DND-41 (cell line): ENCODE results near the gene IGLL5.

Source experiments
- ATAC-seq: fragments of 200-7000 bp; cut with Tn5 transposase; 3 replicates; pipeline ENCODE4 v1.9.1; 2021; ENCODE audit warnings: low read depth; ENCODE audit not compliant: insufficient read depth
- DNase-seq: peaks from one replicate; pipeline ENCODE4 v3.0.0-alpha.2; 2020
- H2AFZ ChIP-seq: 2 replicates; pipeline ENCODE4 v1.6.0; 2012; ENCODE audit warnings: low read depth, low read length
- H3K27ac ChIP-seq: 2 replicates; pipeline ENCODE4 v1.5.1; 2012; ENCODE audit warnings: low read length, inconsistent platforms
- H3K27me3 ChIP-seq: fragments of 200-600 bp; sonication (generic); 2 replicates; pipeline ENCODE4 v1.6.0; 2012; ENCODE audit warnings: low read length, mild to moderate bottlenecking, inconsistent platforms; ENCODE audit not compliant: insufficient read depth, poor library complexity
- H3K36me3 ChIP-seq: 2 replicates; pipeline ENCODE4 v1.5.1; 2012; ENCODE audit warnings: low read length, inconsistent platforms; ENCODE audit not compliant: insufficient read depth
- H3K4me1 ChIP-seq: 2 replicates; pipeline ENCODE4 v1.5.1; 2012; ENCODE audit warnings: mild to moderate bottlenecking, low read length; ENCODE audit not compliant: insufficient read depth
- H3K4me2 ChIP-seq: 2 replicates; pipeline ENCODE4 v1.6.0; 2012; ENCODE audit warnings: mild to moderate bottlenecking, moderate library complexity, low read length, inconsistent platforms; ENCODE audit not compliant: insufficient read depth
- H3K4me3 ChIP-seq, 2 experiments: fragments of 200-600 bp in 1 of 2; shearing (Covaris generic) in 1 of 2; 2 replicates each; pipeline ENCODE4 v1.5.1; 2012 to 2016; ENCODE audit warnings: inconsistent platforms in 2 of 2, low read length in 2 of 2, mild to moderate bottlenecking in 2 of 2, low read depth in 1 of 2, moderate library complexity in 1 of 2
- H3K79me2 ChIP-seq: 2 replicates; pipeline ENCODE4 v1.6.0; 2012; ENCODE audit warnings: low read length, inconsistent platforms; ENCODE audit not compliant: insufficient read depth
- H3K9ac ChIP-seq: 2 replicates; pipeline ENCODE4 v1.6.0; 2012; ENCODE audit warnings: low read depth, mild to moderate bottlenecking, inconsistent platforms, low read length, moderate library complexity
- H3K9me3 ChIP-seq: 2 replicates; pipeline ENCODE4 v1.5.1; 2012; ENCODE audit warnings: low read length, moderate library complexity, mild to moderate bottlenecking, inconsistent platforms; ENCODE audit not compliant: insufficient read depth, severe bottlenecking
- H4K20me1 ChIP-seq: 2 replicates; pipeline ENCODE4 v1.6.0; 2012; ENCODE audit warnings: low read length; ENCODE audit not compliant: insufficient read depth
- EZH2 ChIP-seq: IDR thresholded peaks from 3 replicates; pipeline ENCODE4 v1.6.1; 2012; ENCODE audit warnings: borderline replicate concordance, low read depth, mild to moderate bottlenecking, moderate library complexity, low read length, inconsistent platforms; ENCODE audit not compliant: severe bottlenecking
- TF ChIP-seq, protein P1 (sequence below): IDR thresholded peaks from 2 replicates; pipeline ENCODE4 v1.5.1; 2012; ENCODE audit warnings: borderline replicate concordance, low read length, moderate library complexity, mild to moderate bottlenecking; ENCODE audit not compliant: poor library complexity, severe bottlenecking; ENCODE audit errors: extremely low read depth

The IGLL5 gene

GRCh38 chr22:22882033-22882717, 5.4 kb upstream of the IGLL5 start:
- TF ChIP-seq EZH2, result no peak
- TF ChIP-seq, protein P1, sequence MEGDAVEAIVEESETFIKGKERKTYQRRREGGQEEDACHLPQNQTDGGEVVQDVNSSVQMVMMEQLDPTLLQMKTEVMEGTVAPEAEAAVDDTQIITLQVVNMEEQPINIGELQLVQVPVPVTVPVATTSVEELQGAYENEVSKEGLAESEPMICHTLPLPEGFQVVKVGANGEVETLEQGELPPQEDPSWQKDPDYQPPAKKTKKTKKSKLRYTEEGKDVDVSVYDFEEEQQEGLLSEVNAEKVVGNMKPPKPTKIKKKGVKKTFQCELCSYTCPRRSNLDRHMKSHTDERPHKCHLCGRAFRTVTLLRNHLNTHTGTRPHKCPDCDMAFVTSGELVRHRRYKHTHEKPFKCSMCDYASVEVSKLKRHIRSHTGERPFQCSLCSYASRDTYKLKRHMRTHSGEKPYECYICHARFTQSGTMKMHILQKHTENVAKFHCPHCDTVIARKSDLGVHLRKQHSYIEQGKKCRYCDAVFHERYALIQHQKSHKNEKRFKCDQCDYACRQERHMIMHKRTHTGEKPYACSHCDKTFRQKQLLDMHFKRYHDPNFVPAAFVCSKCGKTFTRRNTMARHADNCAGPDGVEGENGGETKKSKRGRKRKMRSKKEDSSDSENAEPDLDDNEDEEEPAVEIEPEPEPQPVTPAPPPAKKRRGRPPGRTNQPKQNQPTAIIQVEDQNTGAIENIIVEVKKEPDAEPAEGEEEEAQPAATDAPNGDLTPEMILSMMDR, result no peak
- H3K9ac ChIP-seq, result no peak overlapping the region
- no peaks in the 10 kb centered on the region for H3K9me3 ChIP-seq
- ATAC-seq (no peak), DNase-seq (peak; percentile 75)
- no peaks in the 10 kb centered on the region for H3K36me3 ChIP-seq
- H3K79me2 ChIP-seq, result no peaks in the 10 kb centered on the region
- peak overlapping the region; percentile 98 for H3K27ac ChIP-seq
- H3K4me2 ChIP-seq, result no peak overlapping the region
- peaks cover 82% of the 10 kb centered on the region for H3K4me1 ChIP-seq
- no peak overlapping the region for H3K4me3 ChIP-seq
- no peaks in the 10 kb centered on the region for H3K27me3 ChIP-seq
- no peak overlapping the region for H2AFZ ChIP-seq
- no peaks in the 10 kb centered on the region for H4K20me1 ChIP-seq

- no peaks in the 10 kb centered on the region for H4K20me1 ChIP-seq
- no peak for TF ChIP-seq EZH2
- TF ChIP-seq, protein P1, result no peak
- no peak for DNase-seq
- ATAC-seq, result no peak
- no peaks in the 10 kb centered on the region for H3K79me2 ChIP-seq
- no peak overlapping the region for H3K4me2 ChIP-seq
- H3K27me3 ChIP-seq, result no peaks in the 10 kb centered on the region
- H3K27ac ChIP-seq, result peak overlapping the region; percentile 98
- no peaks in the 10 kb centered on the region for H3K9me3 ChIP-seq
- no peak overlapping the region for H2AFZ ChIP-seq
- no peak overlapping the region for H3K4me3 ChIP-seq
- no peaks in the 10 kb centered on the region for H3K36me3 ChIP-seq
- peaks cover 91% of the 10 kb centered on the region for H3K4me1 ChIP-seq
- no peak overlapping the region for H3K9ac ChIP-seq
Measured at GRCh38 chr22:22883090-22883727, 4.4 kb upstream of the IGLL5 start.

GRCh38 chr22:22884010-22884887, 3.4 kb upstream of the IGLL5 start:
- H3K27ac ChIP-seq, result peak overlapping the region; percentile 98
- peak overlapping the region; percentile 50 for H3K4me2 ChIP-seq
- no peaks in the 10 kb centered on the region for H3K79me2 ChIP-seq
- no peak for TF ChIP-seq EZH2
- TF ChIP-seq, protein P1, result peak; percentile 99
- H3K27me3 ChIP-seq, result no peaks in the 10 kb centered on the region
- peaks cover 87% of the 10 kb centered on the region for H3K4me1 ChIP-seq
- peak overlapping the region in 1 of 2 experiments; percentile 24; a peak in 1 of 4 replicates for H3K4me3 ChIP-seq
- H4K20me1 ChIP-seq, result no peaks in the 10 kb centered on the region
- peak; percentile 54 for ATAC-seq
- H2AFZ ChIP-seq, result no peak overlapping the region
- H3K9ac ChIP-seq, result peak overlapping the region; percentile 58
- no peaks in the 10 kb centered on the region for H3K9me3 ChIP-seq
- peak; percentile 92 for DNase-seq
- no peaks in the 10 kb centered on the region for H3K36me3 ChIP-seq
